A172 (cell line): Measurements from ENCODE around the gene EHMT1. TPM values are rescaled to one million over a fixed set of nuclear protein-coding genes. Genes with fewer than 3 reads are reported as not detected.

Experiments used
- DNase-seq: peaks from one replicate; pipeline ENCODE4 v3.0.0-alpha.2; 2015; ENCODE audit warnings: low spot score
- total RNA-seq: library from RNA; depleted of rRNA; stranded (reverse); fragments of >200 nt; shearing (Covaris generic); gene quantifications from 2 replicates; pipeline ENCODE4 v1.2.3, GENCODE V29; 2014

The EHMT1 gene
- total RNA-seq, 1 experiment from 2014 or later: 54.7 TPM

- DNase-seq: no peak
Measured at GRCh38 chr9:137646341-137646740, 27.5 kb downstream of the EHMT1 start.

GRCh38 chr9:137647096-137647714 is 28.4 kb downstream of the EHMT1 start:
- DNase-seq: no peak

GRCh38 chr9:137648396-137648795 is 29.6 kb downstream of the EHMT1 start:
- no peak for DNase-seq

GRCh38 chr9:137649553-137649952 is 30.7 kb downstream of the EHMT1 start:
- DNase-seq: no peak

GRCh38 chr9:137650259-137650658 is 31.5 kb downstream of the EHMT1 start:
- DNase-seq: no peak

- DNase-seq: no peak
Measured at GRCh38 chr9:137650779-137651178, 32.0 kb downstream of the EHMT1 start.

- no peak for DNase-seq
Measured at GRCh38 chr9:137656416-137656815, 37.6 kb downstream of the EHMT1 start.

- no peak for DNase-seq
Measured at GRCh38 chr9:137657606-137658005, 38.8 kb downstream of the EHMT1 start.

GRCh38 chr9:137658781-137659180 is 40.0 kb downstream of the EHMT1 start:
- DNase-seq: no peak

GRCh38 chr9:137660144-137660543 is 41.3 kb downstream of the EHMT1 start:
- DNase-seq: no peak

- no peak for DNase-seq
Measured at GRCh38 chr9:137663584-137663983, 44.8 kb downstream of the EHMT1 start.

GRCh38 chr9:137664676-137665075 is 45.9 kb downstream of the EHMT1 start:
- no peak for DNase-seq

GRCh38 chr9:137665226-137665625 is 46.4 kb downstream of the EHMT1 start:
- no peak for DNase-seq

GRCh38 chr9:137665697-137666512 is 47.1 kb downstream of the EHMT1 start:
- DNase-seq: no peak

GRCh38 chr9:137666513-137666822 is 47.7 kb downstream of the EHMT1 start:
- DNase-seq: no peak

- DNase-seq: no peak
Measured at GRCh38 chr9:137666955-137667670, 48.3 kb downstream of the EHMT1 start.

GRCh38 chr9:137668203-137668602 is 49.4 kb downstream of the EHMT1 start:
- DNase-seq: no peak

- DNase-seq: no peak
Measured at GRCh38 chr9:137669261-137669672, 50.5 kb downstream of the EHMT1 start.

- DNase-seq: no peak
Measured at GRCh38 chr9:137670391-137671195, 51.8 kb downstream of the EHMT1 start.

GRCh38 chr9:137671196-137671538 is 52.4 kb downstream of the EHMT1 start:
- DNase-seq: no peak

GRCh38 chr9:137671721-137672120 is 52.9 kb downstream of the EHMT1 start:
- no peak for DNase-seq
